ENCODE measurements around the gene SNAP25.

Gene SNAP25

DNA sequence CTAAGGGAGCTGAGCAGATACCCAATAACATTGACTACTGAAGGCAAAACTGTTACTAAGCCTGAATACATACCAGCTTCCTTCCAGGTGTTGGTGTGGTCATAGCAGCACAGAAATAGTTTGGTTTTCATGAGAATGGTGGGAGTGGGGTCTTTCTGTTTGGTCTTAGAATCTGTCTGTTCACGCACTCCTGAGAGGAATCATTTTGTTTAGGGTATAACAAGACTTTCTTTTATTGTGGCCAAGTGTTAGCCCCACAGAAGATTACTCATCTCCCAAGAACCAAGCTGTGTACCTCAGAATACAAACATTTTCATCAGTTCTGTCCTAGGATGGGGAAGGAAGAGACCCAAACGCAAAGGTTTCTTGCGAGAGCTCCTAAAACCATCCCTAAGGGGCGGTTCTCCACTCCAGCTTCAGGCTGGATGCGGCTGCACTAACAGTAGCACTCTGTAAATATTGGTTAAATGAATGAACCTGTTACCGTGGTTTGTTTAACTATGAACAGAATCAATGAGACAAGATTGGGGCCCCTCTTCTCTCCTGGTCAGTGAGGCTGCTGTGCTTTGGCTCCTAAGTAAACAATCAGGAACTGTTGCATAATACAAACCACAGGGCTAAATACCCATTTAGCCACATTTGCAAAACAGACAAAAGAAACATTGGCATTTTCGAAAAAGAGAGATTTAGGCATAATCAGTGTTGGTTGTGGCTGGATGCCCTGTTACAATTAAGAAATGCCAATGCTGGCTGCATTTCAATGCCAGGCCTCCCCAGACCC, 44.9 kb downstream of the SNAP25 start:
- no peak for DNase-seq (ENCODE audit: low read depth in 3 of 3)

- no peak for DNase-seq (ENCODE audit: low read depth in 3 of 3)
These were observed 45.5 kb downstream of the SNAP25 start for GRCh38 chr20:10264166-10264558.

- no peak for DNase-seq (ENCODE audit: low read depth in 3 of 3)
These were observed 50.0 kb downstream of the SNAP25 start for GRCh38 chr20:10268636-10269035.

GRCh38 chr20:10270630-10271029, 52.0 kb downstream of the SNAP25 start:
- DNase-seq (ENCODE audit: low read depth in 3 of 3), result no peak

- no peak for DNase-seq (ENCODE audit: low read depth in 3 of 3)
These were observed 53.0 kb downstream of the SNAP25 start for GRCh38 chr20:10271494-10272219.

GRCh38 chr20:10276878-10277580, 58.4 kb downstream of the SNAP25 start:
- DNase-seq (ENCODE audit: low read depth in 3 of 3), result no peak

GRCh38 chr20:10277616-10278015, 59.0 kb downstream of the SNAP25 start:
- DNase-seq (ENCODE audit: low read depth in 3 of 3), result no peak

GRCh38 chr20:10278412-10278811, 59.8 kb downstream of the SNAP25 start:
- DNase-seq (ENCODE audit: low read depth in 3 of 3), result no peak

- no peak for DNase-seq (ENCODE audit: low read depth in 3 of 3)
These were observed 61.6 kb downstream of the SNAP25 start for GRCh38 chr20:10280018-10280908.

GRCh38 chr20:10281911-10282310, 63.3 kb downstream of the SNAP25 start:
- DNase-seq (ENCODE audit: low read depth in 3 of 3), result no peak

- DNase-seq (ENCODE audit: low read depth in 3 of 3), result no peak
These were observed 64.4 kb downstream of the SNAP25 start for GRCh38 chr20:10282979-10283456.

- DNase-seq (ENCODE audit: low read depth in 3 of 3), result no peak
These were observed 67.7 kb downstream of the SNAP25 start for GRCh38 chr20:10286356-10286755.

DNA sequence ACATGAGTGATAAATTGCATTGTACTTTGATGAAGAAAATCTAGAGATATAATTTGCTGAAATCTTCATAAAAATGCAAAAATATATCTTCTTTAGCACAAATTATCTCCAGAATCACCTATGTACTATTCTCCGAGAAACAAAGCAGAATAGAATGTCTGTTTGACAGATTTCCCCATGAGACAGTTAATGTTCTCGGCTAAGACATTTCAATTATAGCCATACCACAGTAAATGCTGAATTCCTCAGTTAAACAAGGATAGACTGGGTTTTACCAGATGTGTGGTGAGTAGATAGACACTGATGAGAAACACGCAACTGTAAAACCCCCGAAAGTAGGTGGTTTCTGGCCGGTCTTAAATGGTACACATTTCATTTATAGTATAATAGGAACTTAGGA, 69.8 kb downstream of the SNAP25 start:
- DNase-seq (ENCODE audit: low read depth in 3 of 3), result no peak

DNA sequence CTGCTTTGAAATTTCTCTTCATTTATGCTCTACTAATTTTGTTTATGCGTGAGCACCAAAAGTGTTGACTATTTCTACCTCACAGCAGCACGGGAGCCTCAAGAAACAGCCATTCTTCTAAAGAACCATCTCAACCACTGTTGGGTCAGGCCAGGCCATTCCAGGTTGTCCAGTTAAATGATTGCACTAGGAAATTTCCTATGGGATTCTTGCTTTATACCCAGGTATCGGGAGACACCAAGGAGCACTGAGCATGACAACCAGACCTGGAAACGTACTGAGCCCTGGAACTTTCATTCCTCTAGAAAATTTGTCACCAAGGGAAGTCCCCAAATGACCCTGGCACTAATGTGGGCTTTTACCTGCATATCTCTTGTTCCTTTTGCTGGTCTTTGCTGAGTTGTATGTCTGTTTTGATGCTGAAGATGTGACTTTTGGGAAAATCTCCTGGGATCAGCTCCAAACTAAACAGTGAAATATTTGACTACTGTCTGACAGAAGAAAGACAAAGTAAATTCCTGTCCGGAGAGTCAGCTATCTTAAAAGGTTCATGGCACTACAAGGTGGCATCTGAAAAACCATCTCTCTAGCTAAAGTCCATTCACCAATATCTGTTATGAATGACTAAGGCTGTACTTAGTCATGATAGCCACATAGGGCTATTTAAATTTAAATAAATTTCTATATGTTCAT, 70.5 kb downstream of the SNAP25 start:
- no peak for DNase-seq (ENCODE audit: low read depth in 3 of 3)

- no peak for DNase-seq (ENCODE audit: low read depth in 3 of 3)
These were observed 73.1 kb downstream of the SNAP25 start for GRCh38 chr20:10291568-10292248.

DNA sequence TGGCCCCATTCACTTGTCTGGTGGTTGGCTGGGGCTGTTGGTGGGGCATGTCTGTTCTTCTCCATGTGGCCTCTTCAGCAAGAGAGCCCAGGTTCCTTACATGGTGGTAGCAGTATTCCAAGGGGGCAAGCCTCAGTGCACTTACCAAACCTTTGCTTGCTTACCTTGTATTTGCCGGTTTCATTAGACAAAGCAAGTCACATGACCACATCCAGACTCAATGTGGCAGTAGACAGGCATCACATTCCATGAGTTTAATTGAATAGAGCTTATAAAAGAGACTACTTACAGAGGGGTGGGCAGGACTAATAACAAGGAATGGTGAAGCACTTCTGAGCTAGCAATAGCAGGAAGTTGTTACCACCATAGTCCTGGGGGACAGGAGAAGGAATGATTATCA, 78.6 kb downstream of the SNAP25 start:
- DNase-seq (ENCODE audit: low read depth in 3 of 3), result no peak

DNA sequence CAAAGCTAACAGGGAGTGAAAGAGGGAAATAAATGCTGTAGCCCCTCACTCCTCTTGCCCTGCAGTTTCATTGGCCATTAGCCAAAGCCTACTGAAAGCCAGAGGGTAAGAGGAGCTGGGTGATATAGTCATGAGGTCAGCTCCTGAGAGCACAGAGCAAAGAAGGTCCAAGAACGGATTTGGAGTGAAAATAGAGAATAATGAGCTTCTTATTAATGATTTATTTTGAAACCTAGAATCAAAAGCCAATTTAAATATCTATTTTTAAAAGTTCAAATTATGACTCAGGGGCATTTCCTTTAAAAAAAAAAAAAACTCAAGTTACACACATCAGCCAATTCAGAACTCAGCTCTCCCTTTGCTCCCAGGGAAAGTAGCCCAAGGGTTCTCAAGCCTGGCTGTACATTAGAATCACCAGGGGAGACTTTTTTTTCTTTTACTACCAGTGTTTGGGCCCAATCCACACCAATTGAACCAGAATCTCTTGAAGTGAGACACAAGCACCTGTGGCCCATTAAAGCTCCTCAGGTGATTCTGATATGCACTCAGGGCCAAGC, 79.1 kb downstream of the SNAP25 start:
- no peak for DNase-seq (ENCODE audit: low read depth in 3 of 3)

DNA sequence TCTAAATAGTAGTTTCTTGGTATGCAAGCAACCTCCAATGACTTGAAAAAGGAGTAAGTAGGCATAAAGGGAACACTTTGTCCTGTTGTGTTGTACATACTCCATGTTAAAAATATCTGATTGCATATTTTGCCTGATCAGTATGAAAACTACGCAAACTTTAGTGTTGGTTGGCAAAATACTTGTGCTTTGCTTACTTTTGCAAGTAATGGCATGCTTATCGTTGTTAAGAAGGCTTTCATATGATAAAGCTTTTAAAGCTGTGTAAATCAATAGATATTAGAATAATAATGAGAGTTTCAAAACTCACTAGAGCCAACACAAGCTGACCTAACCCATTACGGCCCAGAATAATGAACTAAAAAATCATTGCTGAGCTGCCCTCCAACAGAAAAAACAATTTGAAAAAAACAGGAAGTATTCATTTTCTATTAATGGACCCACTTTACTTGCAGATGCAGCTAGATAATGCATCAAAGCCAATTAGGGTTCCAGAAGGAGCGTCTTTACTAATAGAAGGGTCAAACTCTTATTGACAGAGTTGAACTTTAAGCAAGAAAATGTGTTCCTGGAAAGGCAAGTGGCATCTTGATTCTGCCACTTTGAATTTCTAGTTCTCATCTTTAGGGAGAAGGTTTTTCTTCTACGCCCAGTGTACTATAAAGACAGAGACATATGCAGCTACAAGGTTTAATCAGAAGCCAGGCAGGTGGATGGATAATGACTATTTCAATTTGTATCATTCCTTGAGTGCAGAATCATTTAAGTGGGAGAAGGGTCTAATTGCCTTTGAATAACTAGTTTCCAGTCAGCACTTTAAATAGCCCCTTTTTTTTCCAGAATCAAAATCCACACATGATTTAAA, 82.2 kb downstream of the SNAP25 start:
- DNase-seq (ENCODE audit: low read depth in 3 of 3), result no peak

DNA sequence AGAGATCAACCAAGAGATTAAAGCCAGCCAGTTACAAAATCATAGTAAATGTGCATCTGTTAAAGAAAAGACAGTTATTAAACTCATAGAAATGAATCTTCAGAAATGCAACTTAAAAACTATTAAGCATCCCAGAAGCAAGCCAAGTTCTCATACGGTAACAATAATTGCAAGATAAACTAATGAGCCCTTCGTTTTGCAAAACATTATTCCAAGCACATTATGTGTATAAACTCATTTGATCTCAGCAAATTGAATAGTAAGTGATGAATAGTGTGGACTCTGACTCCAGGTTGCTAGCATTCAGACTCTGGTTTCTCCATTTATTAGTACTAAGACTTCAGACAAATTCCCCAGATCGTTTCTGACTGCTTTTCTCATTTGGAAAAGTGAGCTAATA, 85.2 kb downstream of the SNAP25 start:
- DNase-seq (ENCODE audit: low read depth in 3 of 3), result no peak

Data from stimulated activated CD4-positive, alpha-beta T cell treated with anti-CD3 and anti-CD28 coated beads, TNF-alpha, amount 100 ng/mL, for 4 hours (primary cell).